ENCODE data around the gene PPARG. TPM values are rescaled to one million over a fixed set of nuclear protein-coding genes. Genes with fewer than 3 reads are reported as not detected.

The PPARG gene
- total and polyA plus RNA-seq, 10 donors, result 5.5 to 28.0 (median 19.4) TPM

DNA sequence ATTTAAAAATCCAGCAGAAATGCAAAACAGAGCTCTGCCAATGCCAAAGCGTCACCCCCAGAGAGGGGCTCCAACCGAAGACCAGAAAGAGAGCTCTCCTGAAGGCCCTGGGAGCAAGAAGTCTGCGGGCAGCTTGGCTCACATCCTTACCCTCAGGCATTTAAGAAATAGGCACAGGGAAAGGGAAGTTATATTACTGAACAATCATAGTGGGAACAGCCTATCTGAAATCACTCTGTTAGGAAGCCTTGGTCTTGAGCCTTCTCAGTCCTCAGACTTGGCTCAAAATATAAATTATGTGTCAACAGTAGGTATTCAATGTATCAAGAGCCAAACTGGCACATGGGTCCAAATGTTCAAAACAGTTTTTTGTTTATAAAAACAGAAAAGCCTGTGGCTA lies 10.3 kb upstream of the PPARG start:
- peaks cover 0 to 15% (median 0%) of the 10 kb centered on the region in 6 donors for H3K4me1 ChIP-seq
- H3K27ac ChIP-seq, result no peak overlapping the region
- TF ChIP-seq POLR2AphosphoS5 (IDR thresholded peaks at IDR 0.05) (no peak), POLR2A (IDR thresholded peaks at IDR 0.05) (no peak), CTCF (IDR thresholded peaks at IDR 0.05 in 8 of 11, conservative IDR thresholded peaks at IDR 0.05 in 3 of 11) (no peak)
- 81 to 97% (median 83%) methylated on average over 3 of the region's 3 CpGs for WGBS, 5 donors
- no peaks in the 10 kb centered on the region for H3K36me3 ChIP-seq
- intact Hi-C loops (cut with DNase I; ENCODE audit: low total_unique reads), result no loop called here
- H3K9me3 ChIP-seq, result no peaks in the 10 kb centered on the region
- DNase-seq, result no peak
- H3K4me3 ChIP-seq, result no peak overlapping the region
- H3K27me3 ChIP-seq (replicated peaks in 1 of 7), result peaks cover 0 to 11% (median 0%) of the 10 kb centered on the region in 7 donors

DNA sequence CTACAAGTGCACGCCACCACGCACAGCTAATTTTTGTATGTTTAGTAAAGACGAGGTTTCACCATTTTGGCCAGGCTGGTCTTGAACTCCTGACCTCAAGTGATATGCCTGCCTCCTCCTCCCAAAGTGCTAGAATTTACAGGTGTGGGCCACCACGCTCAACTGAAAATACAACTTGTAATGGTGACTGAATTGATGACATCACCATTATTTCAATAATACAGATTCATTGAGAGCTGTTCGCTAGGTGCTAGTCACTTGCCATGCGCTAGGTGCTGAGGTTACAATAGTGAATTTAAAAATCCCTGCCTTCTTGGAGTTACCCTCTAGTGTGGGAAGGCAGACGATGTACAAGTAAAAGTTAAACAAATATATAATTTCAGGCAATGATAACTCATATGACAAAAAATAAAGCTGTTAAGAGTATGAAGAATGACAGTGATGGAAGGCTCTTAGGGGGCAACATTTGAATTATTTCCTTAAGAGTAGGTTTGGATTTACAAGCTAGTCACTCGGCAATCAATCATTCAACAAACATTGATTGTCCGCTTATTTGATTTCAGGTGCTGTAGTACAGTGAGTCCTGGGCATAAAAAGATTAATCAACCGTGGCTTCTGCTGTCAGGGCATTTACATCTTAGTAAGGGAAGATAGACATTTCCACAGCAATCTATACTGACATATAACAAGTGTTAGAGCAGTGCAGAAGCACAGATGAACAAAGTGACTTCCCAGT lies 9.1 kb upstream of the PPARG start:
- intact Hi-C loops (cut with DNase I; ENCODE audit: low total_unique reads), result loop anchor here (10.0 kb wide), 1 partner anchor 195 kb away; no protein-coding TSS in a partner anchor
- TF ChIP-seq POLR2AphosphoS5 (IDR thresholded peaks at IDR 0.05), result no peak
- TF ChIP-seq POLR2A (IDR thresholded peaks at IDR 0.05), result no peak
- TF ChIP-seq CTCF (IDR thresholded peaks at IDR 0.05 in 8 of 11, conservative IDR thresholded peaks at IDR 0.05 in 3 of 11), result no peak
- Histone ChIP-seq H3K27ac (no peak overlapping the region), H3K36me3 (no peaks in the 10 kb centered on the region), H3K4me3 (no peak overlapping the region), H3K4me1 (peaks cover 0 to 15% (median 0%) of the 10 kb centered on the region in 6 donors), H3K9me3 (peaks cover 0 to under 1% (median 0%) of the 10 kb centered on the region in 8 donors), H3K27me3 (replicated peaks in 1 of 7) (peaks cover 0 to 17% (median 0%) of the 10 kb centered on the region in 7 donors)
- DNase-seq, result no peak
- WGBS, 5 donors, result 91 to 95% (median 92%) methylated on average over 10 of the region's 10 CpGs

DNA sequence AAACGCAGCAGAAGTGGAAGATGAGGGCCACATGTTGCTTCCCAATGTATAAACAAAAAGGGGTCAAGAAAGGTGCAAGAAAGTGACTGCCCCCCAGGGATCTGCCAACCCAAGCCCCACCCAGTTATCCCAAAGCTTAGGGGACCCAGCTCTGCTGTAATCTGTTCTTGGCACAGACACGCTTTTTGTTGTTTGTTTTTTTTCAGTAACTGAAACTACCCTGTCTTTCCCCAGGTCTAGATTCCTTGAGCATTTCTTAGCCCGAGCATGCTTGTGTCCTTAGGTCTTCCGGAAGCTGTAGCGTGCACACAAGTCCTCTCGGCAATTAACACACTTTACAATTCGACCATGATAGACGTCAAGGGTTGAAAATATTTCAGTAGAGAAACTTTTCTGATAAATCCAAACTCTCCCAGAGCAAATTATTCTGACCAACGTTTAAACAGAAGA lies 8.5 kb upstream of the PPARG start:
- 68 to 76% (median 69%) methylated on average over 9 of the region's 9 CpGs for whole genome bisulfite sequencing, 5 donors
- DNase-seq, result no peak

More for the DNA sequence above, 8.5 kb upstream of the PPARG start:
- TF ChIP-seq CTCF (IDR thresholded peaks at IDR 0.05 in 8 of 11, conservative IDR thresholded peaks at IDR 0.05 in 3 of 11) (no peak), POLR2AphosphoS5 (IDR thresholded peaks at IDR 0.05) (no peak), POLR2A (IDR thresholded peaks at IDR 0.05) (no peak)
- Histone ChIP-seq H3K4me1 (peaks cover 0 to 15% (median 0%) of the 10 kb centered on the region in 6 donors), H3K27me3 (replicated peaks in 1 of 7) (peaks cover 0 to 23% (median 0%) of the 10 kb centered on the region in 7 donors), H3K4me3 (no peak overlapping the region), H3K9me3 (peaks cover 0 to 6% (median 0%) of the 10 kb centered on the region in 8 donors), H3K36me3 (no peaks in the 10 kb centered on the region), H3K27ac (no peak overlapping the region)
- intact Hi-C loops (cut with DNase I; ENCODE audit: low total_unique reads), result loop anchor here (10.0 kb wide), 1 partner anchor 194 kb away; no protein-coding TSS in a partner anchor

Data from spleen (tissue), 11 donors.